GM18867 (cell line): Measurements from ENCODE around the gene FHOD1.

Experiments used
- ATAC-seq: cut with Tn5 transposase; IDR thresholded peaks from one replicate; pipeline ENCODE4 v1.9.1; 2021; ENCODE audit warnings: mild to moderate bottlenecking, moderate library complexity; ENCODE audit not compliant: unreplicated experiment

Gene FHOD1

GRCh38 chr16:67236563-67237395 lies 10.5 kb downstream of the FHOD1 start:
- no peak for ATAC-seq

GRCh38 chr16:67235816-67236562 lies 11.3 kb downstream of the FHOD1 start:
- ATAC-seq: no peak

GRCh38 chr16:67234180-67234597 lies 13.1 kb downstream of the FHOD1 start:
- no peak for ATAC-seq

GRCh38 chr16:67233596-67233995 lies 13.7 kb downstream of the FHOD1 start:
- no peak for ATAC-seq

DNA sequence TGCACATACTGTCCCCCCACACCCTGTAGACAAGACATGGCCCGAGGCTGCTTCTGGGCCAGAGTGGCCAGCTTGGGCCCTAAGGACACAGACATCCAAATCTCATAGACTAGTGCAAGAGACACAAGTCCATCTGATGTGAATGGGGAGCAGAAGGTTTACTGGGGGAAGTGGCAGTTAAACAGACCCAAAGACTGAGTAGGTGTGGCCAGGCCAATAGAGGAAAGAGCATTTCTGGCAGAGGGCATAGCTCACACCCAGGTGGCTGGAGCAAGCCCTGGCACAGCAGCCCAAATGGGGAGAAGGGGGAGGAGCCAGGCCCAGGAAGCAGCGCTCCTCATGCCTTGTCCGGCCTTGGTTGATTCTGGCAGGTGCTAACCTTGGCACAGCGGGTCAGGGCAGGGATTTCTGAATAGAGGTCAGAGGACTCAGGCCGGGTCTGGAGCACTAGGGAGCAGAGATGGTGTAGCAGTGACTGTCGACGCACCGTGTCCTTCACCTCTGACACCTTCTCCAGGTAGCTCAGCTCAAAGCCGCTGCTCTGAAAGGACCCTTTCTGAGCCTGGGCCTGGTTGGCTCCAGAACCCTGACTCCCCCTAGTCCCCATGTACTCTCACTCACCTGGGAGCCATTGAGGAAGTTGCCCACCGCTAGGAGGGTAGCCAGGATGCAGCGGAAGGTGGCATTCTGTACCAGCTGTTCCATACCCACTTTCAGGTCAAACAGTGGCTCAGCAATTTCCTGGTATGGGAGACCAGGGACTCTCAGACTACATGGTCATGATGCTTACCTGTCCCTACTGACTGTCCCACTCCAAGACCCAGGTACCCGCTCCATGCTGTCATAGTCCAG lies 16.2 kb downstream of the FHOD1 start:
- no peak for ATAC-seq

- ATAC-seq: no peak
Observed at GRCh38 chr16:67229906-67230808, 17.1 kb downstream of the FHOD1 start.

DNA sequence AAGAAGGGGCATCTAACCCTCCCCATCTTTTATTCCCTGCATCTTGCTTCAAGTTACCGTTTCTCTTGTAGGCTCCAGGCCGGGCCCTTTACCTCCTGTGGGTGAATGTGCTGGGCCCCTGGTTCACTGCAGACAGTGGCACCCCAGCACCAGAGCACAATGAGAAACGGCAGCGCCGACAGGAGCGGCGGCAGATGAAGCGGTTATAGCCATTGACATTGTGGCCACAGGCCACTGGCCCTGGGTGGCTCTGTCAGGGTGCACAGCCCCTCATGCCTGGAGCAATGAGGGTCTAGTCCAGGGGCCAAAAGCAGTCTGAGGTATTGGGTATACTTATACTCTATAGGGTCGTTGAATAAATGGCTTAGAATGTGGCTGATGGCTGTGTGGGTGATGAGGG lies 18.4 kb downstream of the FHOD1 start:
- ATAC-seq: no peak

DNA sequence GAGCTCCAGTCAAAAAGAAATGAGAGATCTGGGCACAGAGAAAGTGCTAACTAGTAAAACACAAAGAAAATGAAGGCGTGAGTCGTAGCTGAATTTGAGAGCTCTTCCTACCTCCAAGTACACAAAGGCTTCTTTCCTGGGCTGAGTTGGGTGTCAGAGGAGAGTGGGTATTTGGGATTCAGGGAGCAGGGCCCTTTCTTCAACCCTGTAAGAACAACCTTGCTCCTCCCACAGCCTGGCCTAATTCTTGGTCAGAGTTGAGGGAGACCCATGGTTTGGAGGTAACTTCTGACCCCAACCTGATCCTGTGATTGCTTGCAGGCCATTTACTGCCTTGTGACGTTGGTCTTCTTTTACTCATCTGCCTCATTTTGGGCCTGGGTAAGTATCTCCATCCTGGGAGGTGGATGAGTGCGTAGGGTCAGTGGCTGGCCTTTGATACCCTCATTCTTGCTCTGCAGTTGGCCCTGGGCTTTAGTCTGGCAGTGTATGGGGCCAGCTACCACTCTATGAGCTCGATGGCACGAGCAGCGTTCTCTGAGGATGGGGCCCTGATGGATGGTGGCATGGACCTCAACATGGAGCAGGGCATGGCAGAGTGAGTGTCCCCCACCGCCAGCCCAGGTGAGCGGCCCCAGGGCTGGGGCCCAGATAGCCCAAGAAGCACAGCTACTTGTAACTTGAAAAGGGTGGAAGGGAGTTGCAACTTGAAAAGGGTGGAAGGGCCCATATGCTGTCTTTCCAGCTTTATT lies 19.1 kb downstream of the FHOD1 start:
- ATAC-seq: no peak

DNA sequence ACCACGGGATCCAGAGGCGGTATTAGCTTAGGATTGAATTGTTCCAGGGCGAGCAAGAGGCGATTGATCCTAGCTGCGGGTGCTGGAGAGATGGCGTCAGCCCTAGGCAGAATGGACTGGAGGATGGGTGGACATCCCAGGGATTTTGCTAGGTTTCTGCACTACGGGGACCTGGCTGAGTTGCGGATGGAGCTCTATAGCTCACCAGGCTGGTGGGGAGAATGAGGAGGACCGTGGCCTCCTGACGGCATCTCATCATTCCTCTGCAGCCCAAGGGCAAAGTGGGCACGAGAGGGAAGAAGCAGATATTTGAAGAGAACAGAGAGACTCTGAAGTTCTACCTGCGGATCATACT lies 19.7 kb downstream of the FHOD1 start:
- ATAC-seq: no peak

GRCh38 chr16:67226804-67227566 lies 20.3 kb downstream of the FHOD1 start, which contains the start of gene TMEM208:
Gene TMEM208 (plus strand): TSS chr16:67227130. CDS start chr16:67227219, 89 bp downstream.
- ATAC-seq: peak; percentile 93

GRCh38 chr16:67226295-67226803 lies 20.9 kb downstream of the FHOD1 start:
- ATAC-seq: no peak

DNA sequence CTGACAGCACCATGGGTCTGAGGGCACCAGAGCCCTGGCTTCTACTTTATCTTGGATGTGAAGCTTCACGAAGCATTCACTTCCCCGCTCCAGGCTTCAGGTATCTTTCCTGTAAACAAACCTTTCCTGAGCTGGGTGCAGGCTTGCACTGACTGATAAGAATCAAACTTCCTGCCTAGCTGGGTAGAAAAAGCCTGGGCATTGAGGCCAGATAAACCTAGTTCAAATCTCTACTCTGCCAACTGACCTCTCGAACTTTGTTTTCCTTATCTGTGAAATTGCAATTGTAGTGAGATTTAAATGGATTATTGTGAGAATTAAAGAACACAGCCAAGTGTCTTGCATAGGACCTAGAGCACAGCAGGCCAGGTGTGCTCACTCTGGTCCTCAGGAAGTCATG lies 23.3 kb downstream of the FHOD1 start:
- ATAC-seq: no peak

GRCh38 chr16:67216612-67217490 lies 30.4 kb downstream of the FHOD1 start:
- no peak for ATAC-seq

GRCh38 chr16:67215706-67216105 lies 31.6 kb downstream of the FHOD1 start:
- ATAC-seq: no peak

DNA sequence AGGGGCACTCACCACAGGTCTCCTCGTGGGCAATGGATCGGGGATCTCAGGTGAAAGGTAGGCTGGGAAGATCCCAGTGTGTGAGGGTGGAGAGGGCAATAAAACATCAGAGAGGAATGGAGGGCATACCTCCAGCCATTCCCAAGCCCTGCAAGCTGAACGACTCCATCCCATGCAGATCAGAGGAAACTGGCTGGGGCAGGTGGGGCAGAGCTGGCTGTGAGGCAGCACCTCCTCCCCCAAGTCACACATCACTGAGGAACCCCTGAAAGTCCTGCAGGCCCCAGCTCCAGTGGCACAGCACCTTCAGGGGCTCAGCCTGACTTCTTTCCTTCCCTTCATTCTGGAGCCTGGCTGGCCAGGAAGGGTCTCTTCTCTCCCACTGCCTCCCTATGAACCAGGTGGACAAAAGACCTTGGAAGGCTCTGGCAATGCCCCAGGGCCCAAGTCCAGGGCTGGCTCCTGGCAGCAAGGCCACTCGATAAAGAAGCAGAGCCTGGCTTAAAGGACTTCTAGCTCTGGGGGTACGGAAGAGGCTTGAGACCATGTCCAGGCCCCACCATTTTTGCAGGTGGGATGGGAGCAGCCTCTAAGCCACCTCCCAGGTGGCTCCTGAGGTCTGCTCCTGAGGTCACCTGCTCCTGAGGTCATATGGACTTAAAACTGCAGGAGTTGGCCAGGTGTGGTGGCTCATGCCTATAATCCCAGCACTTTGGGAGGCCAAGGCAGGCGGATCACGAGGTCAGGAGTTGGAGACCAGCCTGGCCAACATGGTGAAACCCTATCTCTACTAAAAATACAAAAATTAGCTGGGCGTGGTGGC lies 33.9 kb downstream of the FHOD1 start:
- ATAC-seq: no peak

GRCh38 chr16:67212766-67213165 lies 34.5 kb downstream of the FHOD1 start:
- no peak for ATAC-seq

- no peak for ATAC-seq
Observed at GRCh38 chr16:67211674-67212073, 35.6 kb downstream of the FHOD1 start.
